Measurements from ENCODE around the gene BSG. TPM values are rescaled to one million over a fixed set of nuclear protein-coding genes. Genes with fewer than 3 reads are reported as not detected.

Gene BSG
- total and polyA plus RNA-seq, 9 of the 15 experiments (the other 6 are each of a cell fraction or from before 2014, with no cell fraction given): 4.6 to 495 (median 187) TPM

DNA sequence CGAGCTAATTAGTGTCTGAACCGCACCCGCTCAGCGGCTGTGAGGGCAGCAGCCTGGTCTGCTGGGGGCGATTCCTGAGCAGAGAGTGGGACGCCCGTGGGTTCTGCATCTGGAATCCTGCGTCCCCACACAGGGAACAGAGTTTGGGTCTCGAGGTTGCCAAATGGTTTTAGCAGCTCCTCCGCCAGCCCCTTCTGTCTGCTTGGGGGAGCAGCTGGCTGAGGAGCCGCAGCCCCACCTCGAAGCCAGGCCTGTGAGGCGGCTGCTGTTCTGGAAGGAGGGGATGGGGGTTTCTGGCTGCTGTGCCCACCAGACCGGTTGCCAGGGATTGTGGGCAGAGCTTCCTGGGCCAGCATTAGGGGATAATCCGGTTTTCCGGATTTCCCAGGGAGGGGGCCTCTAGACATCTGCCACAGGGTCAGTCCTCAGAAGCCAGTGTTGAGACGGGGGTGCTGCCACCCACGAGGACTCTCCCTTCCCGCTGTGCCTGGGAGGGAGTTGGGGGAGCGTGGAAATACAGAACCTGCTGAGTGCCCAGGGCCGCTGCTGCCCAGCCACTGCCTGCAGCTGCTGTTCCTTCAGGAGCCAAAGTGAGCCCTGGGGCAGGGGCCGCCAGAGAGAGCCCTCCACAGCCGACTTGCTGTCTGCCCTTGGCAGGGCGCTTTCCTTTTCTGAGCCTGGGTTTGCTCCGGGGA, 38.9 kb upstream of the BSG start:
- peak overlapping the region; percentile 87 for H3K27ac ChIP-seq (ENCODE audit: extremely low read depth, low read depth, low read length)
- BruUV-seq (replicated peaks): TSS peak; percentile 56
- TF ChIP-seq ZBTB1 (CRISPR knock-in tag; IDR thresholded peaks at IDR 0.05; ENCODE audit: borderline replicate concordance, low read depth) (peak; percentile 69; the same call in 1 of the 2 replicates), HMG20A (CRISPR knock-in tag; conservative IDR thresholded peaks at IDR 0.05) (no peak), ATF1 (CRISPR knock-in tag; IDR thresholded peaks at IDR 0.05) (no peak), ATF1 (tag; IDR thresholded peaks at IDR 0.05) (0 out of 2 replicates have a peak, but pooled peaks have one; percentile 39), ZNF436 (CRISPR knock-in tag; IDR thresholded peaks at IDR 0.05) (no peak), RB1 (IDR thresholded peaks at IDR 0.05; ENCODE audit: low read depth) (no peak), ZNF212 (CRISPR knock-in tag; IDR thresholded peaks at IDR 0.05) (no peak)
- TF ChIP-seq, protein P1, sequence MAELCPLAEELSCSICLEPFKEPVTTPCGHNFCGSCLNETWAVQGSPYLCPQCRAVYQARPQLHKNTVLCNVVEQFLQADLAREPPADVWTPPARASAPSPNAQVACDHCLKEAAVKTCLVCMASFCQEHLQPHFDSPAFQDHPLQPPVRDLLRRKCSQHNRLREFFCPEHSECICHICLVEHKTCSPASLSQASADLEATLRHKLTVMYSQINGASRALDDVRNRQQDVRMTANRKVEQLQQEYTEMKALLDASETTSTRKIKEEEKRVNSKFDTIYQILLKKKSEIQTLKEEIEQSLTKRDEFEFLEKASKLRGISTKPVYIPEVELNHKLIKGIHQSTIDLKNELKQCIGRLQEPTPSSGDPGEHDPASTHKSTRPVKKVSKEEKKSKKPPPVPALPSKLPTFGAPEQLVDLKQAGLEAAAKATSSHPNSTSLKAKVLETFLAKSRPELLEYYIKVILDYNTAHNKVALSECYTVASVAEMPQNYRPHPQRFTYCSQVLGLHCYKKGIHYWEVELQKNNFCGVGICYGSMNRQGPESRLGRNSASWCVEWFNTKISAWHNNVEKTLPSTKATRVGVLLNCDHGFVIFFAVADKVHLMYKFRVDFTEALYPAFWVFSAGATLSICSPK (IDR thresholded peaks at IDR 0.05; ENCODE audit: borderline replicate concordance): no peak
- TF ChIP-seq, protein P2, sequence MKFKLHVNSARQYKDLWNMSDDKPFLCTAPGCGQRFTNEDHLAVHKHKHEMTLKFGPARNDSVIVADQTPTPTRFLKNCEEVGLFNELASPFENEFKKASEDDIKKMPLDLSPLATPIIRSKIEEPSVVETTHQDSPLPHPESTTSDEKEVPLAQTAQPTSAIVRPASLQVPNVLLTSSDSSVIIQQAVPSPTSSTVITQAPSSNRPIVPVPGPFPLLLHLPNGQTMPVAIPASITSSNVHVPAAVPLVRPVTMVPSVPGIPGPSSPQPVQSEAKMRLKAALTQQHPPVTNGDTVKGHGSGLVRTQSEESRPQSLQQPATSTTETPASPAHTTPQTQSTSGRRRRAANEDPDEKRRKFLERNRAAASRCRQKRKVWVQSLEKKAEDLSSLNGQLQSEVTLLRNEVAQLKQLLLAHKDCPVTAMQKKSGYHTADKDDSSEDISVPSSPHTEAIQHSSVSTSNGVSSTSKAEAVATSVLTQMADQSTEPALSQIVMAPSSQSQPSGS (CRISPR knock-in tag; IDR thresholded peaks at IDR 0.05): no peak
- TF ChIP-seq, protein P3, sequence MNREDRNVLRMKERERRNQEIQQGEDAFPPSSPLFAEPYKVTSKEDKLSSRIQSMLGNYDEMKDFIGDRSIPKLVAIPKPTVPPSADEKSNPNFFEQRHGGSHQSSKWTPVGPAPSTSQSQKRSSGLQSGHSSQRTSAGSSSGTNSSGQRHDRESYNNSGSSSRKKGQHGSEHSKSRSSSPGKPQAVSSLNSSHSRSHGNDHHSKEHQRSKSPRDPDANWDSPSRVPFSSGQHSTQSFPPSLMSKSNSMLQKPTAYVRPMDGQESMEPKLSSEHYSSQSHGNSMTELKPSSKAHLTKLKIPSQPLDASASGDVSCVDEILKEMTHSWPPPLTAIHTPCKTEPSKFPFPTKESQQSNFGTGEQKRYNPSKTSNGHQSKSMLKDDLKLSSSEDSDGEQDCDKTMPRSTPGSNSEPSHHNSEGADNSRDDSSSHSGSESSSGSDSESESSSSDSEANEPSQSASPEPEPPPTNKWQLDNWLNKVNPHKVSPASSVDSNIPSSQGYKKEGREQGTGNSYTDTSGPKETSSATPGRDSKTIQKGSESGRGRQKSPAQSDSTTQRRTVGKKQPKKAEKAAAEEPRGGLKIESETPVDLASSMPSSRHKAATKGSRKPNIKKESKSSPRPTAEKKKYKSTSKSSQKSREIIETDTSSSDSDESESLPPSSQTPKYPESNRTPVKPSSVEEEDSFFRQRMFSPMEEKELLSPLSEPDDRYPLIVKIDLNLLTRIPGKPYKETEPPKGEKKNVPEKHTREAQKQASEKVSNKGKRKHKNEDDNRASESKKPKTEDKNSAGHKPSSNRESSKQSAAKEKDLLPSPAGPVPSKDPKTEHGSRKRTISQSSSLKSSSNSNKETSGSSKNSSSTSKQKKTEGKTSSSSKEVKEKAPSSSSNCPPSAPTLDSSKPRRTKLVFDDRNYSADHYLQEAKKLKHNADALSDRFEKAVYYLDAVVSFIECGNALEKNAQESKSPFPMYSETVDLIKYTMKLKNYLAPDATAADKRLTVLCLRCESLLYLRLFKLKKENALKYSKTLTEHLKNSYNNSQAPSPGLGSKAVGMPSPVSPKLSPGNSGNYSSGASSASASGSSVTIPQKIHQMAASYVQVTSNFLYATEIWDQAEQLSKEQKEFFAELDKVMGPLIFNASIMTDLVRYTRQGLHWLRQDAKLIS (CRISPR knock-in tag; IDR thresholded peaks at IDR 0.05): 0 out of 2 replicates have a peak, but pooled peaks have one; percentile 54
- TF ChIP-seq, protein P4, sequence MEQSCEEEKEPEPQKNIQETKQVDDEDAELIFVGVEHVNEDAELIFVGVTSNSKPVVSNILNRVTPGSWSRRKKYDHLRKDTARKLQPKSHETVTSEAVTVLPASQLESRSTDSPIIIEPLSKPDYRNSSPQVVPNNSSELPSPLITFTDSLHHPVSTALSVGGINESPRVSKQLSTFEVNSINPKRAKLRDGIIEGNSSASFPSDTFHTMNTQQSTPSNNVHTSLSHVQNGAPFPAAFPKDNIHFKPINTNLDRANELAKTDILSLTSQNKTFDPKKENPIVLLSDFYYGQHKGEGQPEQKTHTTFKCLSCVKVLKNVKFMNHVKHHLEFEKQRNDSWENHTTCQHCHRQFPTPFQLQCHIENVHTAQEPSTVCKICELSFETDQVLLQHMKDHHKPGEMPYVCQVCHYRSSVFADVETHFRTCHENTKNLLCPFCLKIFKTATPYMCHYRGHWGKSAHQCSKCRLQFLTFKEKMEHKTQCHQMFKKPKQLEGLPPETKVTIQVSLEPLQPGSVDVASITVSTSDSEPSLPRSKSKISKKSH (CRISPR knock-in tag; IDR thresholded peaks at IDR 0.05): no peak

More for the DNA sequence above, 38.9 kb upstream of the BSG start:
- 41% methylated on average over 23 of the region's 25 CpGs for WGBS (ENCODE audit: insufficient coverage, low coverage, missing lambda C conversion rate)
- in situ Hi-C loops (cut with MboI) (no loop called here), intact Hi-C loops (cut with micrococcal nuclease) (loop anchor here (10.0 kb wide), 1 partner anchor 51 kb away; the partner anchor contains the start of gene HCN2)
- Histone ChIP-seq H3K4me2 (ENCODE audit: insufficient read depth, low read length) (peak overlapping the region; percentile 86), H3K36me3 (ENCODE audit: control insufficient read depth, insufficient read depth, low read length) (peaks cover 49% of the 10 kb centered on the region; the same call in 1 of the 3 replicates), H3K9ac (ENCODE audit: insufficient read depth in 1 of 2, low read depth in 2 of 2, low read length in 2 of 2) (peak overlapping the region; percentile 83 to 99), H3K9me3 (replicated peaks; ENCODE audit: control insufficient read depth, insufficient read depth, low read depth, low read length) (peaks cover 3% of the 10 kb centered on the region), H3K9me1 (ENCODE audit: control insufficient read depth, insufficient read depth, low read length) (peaks cover 6% of the 10 kb centered on the region), H3K27me3 (ENCODE audit: control insufficient read depth in 2 of 2, insufficient read depth in 2 of 2, low read length in 2 of 2) (no peaks in the 10 kb centered on the region), H2AFZ (ENCODE audit: low read depth, low read length) (no peak overlapping the region), H3K4me1 (replicated peaks in 1 of 2; ENCODE audit: control insufficient read depth in 2 of 2, insufficient read depth in 2 of 2, low read length in 2 of 2) (peaks cover 9 to 80% of the 10 kb centered on the region in 2 experiments; a peak in 4 of 5 replicates), H3K4me3 (peak overlapping the region; percentile 97), H3K79me2 (ENCODE audit: control insufficient read depth, insufficient read depth, low read length) (peaks cover 49% of the 10 kb centered on the region), H4K20me1 (replicated peaks; ENCODE audit: control insufficient read depth, insufficient read depth, low read length) (peaks cover 16% of the 10 kb centered on the region)
- no peak for ATAC-seq
- CTCF ChIA-PET (ENCODE audit: low intra/inter-chr PET ratio): no interaction called here
- DNase-seq (ENCODE audit: extremely low read depth in 1 of 4, low spot score in 3 of 4): peak in 1 of 4 experiments; percentile 13
- POLR2A ChIA-PET: interaction anchor here (0.6 to 2.8 kb wide), 11 partner anchors 7 to 372 kb away, joined by 3 to 12 read pairs (median 7); partner anchors contain the start of gene BSG
- no peak for FAIRE-seq
